Right atrium auricular region (tissue), 2 donors: ENCODE results near the gene AATF. TPM values are rescaled to one million over a fixed set of nuclear protein-coding genes. Genes with fewer than 3 reads are reported as not detected.

Experiments
- DNase-seq: peaks from one replicate; pipeline ENCODE4 v3.0.0-alpha.2; 2019; ENCODE audit warnings: low spot score
- H3K27ac ChIP-seq, 2 donors: fragments of 200-600 bp; sonication (generic); 1 replicate in 1 of 2; 2 replicates in 1 of 2; pipeline ENCODE4 v1.5.1; 2016 to 2019
- H3K27me3 ChIP-seq, 2 donors: fragments of 200-600 bp; sonication (generic); one replicate each; pipeline versions ENCODE4 v1.5.1 to v1.6.0; 2017 to 2019
- H3K36me3 ChIP-seq: fragments of 200-600 bp; sonication (generic); one replicate; pipeline ENCODE4 v1.5.1; 2016
- H3K4me1 ChIP-seq, 2 donors: fragments of 200-600 bp; sonication (generic); one replicate each; pipeline versions ENCODE4 v1.5.1 to v1.6.0; 2017 to 2019
- H3K4me3 ChIP-seq, 2 donors: fragments of 200-600 bp; sonication (generic); 1 replicate in 1 of 2; 2 replicates in 1 of 2; pipeline ENCODE4 v1.5.1; 2017 to 2019; ENCODE audit warnings: mild to moderate bottlenecking in 1 of 2, moderate library complexity in 1 of 2
- H3K9me3 ChIP-seq, 2 donors: fragments of 200-600 bp; sonication (generic); one replicate each; pipeline ENCODE4 v1.5.1; 2019
- total RNA-seq, 2 donors: library from RNA; depleted of rRNA; stranded (reverse); fragments of >200 nt; gene quantifications; one replicate each; pipeline ENCODE4 v1.1.0, GENCODE V29; 2016
- TF ChIP-seq, protein P1 (sequence below), 2 donors: fragments of 200-600 bp; sonication (generic); IDR thresholded peaks; one replicate each; pipeline ENCODE4 v1.5.1; 2019; ENCODE audit warnings: antibody characterized with exemption in 2 of 2

AATF gene
- total RNA-seq, 2 donors from 2014 or later, result 17.8 to 23.2 TPM

DNA sequence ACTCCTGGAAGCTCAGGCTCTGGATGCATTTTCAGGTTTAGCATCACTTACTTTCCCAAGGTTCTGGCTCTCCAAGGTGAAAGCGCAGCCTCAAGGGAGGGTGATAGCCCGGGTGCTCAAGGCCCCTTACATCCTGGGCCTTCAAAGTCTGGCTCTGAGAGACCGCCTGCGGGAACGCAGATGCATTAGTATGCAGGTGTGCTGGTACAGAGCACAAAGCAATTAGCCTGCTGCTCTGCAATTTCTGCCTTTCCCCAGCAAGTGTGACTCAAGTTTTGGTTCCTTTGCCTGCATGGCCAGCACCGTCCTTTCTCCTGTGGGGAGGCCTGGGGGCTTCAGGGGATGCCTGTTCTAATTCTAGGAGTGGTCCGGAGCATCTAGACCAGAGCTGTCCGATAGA is 116.2 kb downstream of the AATF start:
- H3K4me3 ChIP-seq, result no peak overlapping the region
- no peaks in the 10 kb centered on the region for H3K9me3 ChIP-seq
- H3K4me1 ChIP-seq, result no peaks in the 10 kb centered on the region
- no peak for DNase-seq
- no peaks in the 10 kb centered on the region for H3K36me3 ChIP-seq
- TF ChIP-seq, protein P1, sequence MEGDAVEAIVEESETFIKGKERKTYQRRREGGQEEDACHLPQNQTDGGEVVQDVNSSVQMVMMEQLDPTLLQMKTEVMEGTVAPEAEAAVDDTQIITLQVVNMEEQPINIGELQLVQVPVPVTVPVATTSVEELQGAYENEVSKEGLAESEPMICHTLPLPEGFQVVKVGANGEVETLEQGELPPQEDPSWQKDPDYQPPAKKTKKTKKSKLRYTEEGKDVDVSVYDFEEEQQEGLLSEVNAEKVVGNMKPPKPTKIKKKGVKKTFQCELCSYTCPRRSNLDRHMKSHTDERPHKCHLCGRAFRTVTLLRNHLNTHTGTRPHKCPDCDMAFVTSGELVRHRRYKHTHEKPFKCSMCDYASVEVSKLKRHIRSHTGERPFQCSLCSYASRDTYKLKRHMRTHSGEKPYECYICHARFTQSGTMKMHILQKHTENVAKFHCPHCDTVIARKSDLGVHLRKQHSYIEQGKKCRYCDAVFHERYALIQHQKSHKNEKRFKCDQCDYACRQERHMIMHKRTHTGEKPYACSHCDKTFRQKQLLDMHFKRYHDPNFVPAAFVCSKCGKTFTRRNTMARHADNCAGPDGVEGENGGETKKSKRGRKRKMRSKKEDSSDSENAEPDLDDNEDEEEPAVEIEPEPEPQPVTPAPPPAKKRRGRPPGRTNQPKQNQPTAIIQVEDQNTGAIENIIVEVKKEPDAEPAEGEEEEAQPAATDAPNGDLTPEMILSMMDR (IDR thresholded peaks at IDR 0.05), result no peak
- no peaks in the 10 kb centered on the region for H3K27me3 ChIP-seq
- H3K27ac ChIP-seq, result no peak overlapping the region

DNA sequence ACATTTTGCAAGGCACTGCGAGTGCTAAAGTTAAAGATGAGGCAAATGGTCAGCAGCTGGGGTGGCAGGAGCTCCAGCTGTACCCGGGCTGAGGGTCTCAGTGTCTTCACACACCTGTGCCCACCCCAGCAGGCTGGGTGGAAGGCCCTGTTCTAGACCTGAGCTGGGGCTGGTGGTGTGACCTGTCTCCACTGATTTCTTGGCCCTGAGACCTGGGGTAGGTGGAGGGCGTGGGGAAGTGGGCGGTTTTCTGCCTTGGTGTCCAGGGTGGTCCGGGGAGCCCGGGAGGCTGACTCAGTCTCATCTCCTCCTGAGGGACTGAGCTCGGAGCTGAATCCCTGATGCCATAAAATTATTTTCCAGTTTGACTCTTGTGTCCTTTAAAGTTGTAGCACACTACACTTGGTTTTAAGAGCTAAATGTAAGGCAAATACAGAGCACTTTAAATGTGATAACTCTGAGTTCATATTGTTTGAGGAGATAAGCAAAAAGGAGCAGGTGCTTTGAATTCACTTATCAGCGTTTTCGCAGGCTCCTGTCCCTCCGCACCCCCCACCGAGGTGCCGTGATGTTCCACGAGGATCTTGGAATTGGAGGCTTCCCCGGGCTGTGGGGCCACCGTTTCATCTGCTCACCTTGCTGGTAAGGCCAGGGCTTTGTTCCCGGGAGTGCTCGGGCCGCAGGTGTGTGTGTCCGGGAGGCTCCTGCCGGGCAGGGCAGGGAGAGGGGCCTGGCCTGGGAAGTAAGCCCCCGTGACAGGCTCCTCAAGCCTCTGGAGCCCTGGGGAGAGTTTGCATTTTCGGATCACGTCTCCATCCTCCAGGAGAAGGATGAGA is 117.0 kb downstream of the AATF start:
- no peaks in the 10 kb centered on the region for H3K36me3 ChIP-seq
- TF ChIP-seq, protein P1 (IDR thresholded peaks at IDR 0.05), result no peak
- no peak overlapping the region for H3K27ac ChIP-seq
- no peaks in the 10 kb centered on the region for H3K4me1 ChIP-seq
- DNase-seq, result no peak
- H3K27me3 ChIP-seq, result no peaks in the 10 kb centered on the region
- no peaks in the 10 kb centered on the region for H3K9me3 ChIP-seq
- no peak overlapping the region for H3K4me3 ChIP-seq

DNA sequence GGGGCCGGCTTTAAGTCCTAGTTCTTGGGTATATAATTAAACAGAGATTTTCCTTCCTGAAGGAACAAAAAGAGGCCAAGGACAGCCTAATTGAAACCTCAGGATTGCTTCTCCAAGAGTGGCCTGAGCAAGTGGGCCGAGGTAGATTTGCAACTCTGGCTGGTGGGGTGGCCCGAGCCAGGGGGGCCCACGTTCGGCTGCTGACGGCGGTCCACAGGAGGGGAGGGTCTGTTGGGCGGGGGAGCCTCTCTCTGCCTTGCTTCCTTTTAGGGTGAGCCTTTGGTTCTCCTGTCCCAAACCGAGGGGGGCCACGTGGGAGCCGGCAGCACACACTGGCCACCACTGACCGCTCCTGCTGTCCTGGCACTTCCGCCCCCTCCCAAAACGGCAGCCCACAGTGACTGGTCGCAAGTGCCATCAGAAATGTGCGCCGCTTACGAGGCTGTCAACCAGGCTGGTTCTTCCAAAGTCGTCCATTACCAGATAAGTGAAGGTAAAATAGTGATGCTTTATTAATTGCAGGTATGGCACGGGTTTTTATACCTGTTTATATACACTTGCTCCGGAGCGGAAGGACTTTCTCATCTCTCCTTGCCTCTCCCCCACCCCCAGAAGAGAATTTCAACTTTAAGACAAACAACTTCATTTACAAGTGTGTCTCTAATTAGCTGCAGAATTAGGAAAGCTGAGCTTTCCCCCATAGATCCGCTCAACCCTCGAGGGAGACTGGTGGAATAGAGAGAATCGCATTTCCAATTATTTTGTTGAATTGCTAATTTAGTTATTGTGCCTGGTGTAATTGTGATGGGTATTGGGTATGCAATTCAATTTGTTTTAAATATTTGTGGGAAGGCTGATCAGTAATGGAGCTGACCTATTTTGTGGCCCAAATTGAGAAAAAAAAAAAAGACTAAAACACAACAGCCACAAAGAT is 117.8 kb downstream of the AATF start:
- DNase-seq, result no peak
- no peak overlapping the region for H3K27ac ChIP-seq
- TF ChIP-seq, protein P1 (IDR thresholded peaks at IDR 0.05), result no peak
- H3K4me1 ChIP-seq, result no peaks in the 10 kb centered on the region
- no peaks in the 10 kb centered on the region for H3K36me3 ChIP-seq
- no peaks in the 10 kb centered on the region for H3K9me3 ChIP-seq
- H3K27me3 ChIP-seq, result no peaks in the 10 kb centered on the region
- no peak overlapping the region for H3K4me3 ChIP-seq

DNA sequence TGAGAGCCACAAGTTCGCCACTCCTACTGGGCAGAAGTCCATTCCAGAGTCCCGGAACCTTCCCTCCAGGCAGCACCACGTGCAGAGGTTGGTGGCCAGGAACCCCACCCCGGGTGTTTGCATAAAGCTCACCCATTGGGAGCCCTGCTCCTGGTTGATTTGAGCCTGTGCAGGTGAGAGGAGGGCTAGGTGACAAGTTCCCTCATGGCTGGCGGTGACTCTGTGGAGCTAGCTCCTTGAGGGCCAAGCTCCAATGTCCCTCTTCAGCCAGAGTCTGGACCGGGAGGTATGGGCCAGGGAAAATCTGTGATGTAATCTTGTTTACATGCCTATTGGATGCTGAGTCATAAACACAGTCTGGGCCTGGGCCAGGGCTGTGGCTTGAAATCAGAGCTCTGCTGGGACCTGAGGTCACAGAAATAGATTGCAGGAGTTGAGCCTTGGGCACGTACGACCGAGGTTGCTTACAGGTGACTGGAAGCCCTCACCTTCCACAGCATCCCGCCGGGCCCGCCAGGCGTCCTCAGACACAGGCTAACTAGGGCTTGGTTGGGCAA is 118.9 kb downstream of the AATF start:
- H3K4me1 ChIP-seq, result no peaks in the 10 kb centered on the region
- no peaks in the 10 kb centered on the region for H3K9me3 ChIP-seq
- TF ChIP-seq, protein P1 (IDR thresholded peaks at IDR 0.05), result no peak
- H3K4me3 ChIP-seq, result no peak overlapping the region
- H3K27ac ChIP-seq, result no peak overlapping the region
- no peaks in the 10 kb centered on the region for H3K36me3 ChIP-seq
- no peaks in the 10 kb centered on the region for H3K27me3 ChIP-seq
- DNase-seq, result peak; percentile 60

DNA sequence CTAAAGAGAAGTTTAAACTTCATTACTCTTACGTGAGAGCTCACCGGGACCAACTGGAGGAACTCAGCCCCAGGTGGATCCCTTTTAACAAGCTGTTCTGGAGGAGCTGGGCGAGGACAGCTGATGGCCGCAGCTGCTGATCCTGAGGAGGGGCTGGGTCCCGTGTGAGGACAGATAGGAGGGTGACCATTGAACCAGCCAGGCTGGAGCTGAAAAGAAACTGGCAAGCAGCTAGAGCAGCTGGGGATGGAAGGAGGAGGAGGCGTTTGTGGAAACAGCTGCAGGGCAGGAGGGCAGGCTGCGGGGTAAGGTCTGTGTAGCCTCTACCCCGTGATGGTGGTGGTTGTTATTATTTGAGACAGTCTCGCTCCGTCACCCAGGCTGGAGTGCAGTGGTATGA is 119.5 kb downstream of the AATF start:
- Histone ChIP-seq H3K36me3 (no peaks in the 10 kb centered on the region), H3K27ac (no peak overlapping the region), H3K9me3 (no peaks in the 10 kb centered on the region), H3K4me3 (no peak overlapping the region), H3K27me3 (no peaks in the 10 kb centered on the region), H3K4me1 (no peaks in the 10 kb centered on the region)
- TF ChIP-seq, protein P1 (IDR thresholded peaks at IDR 0.05), result no peak
- DNase-seq, result no peak
